ENCODE data around the gene PER1. TPM values are rescaled to one million over a fixed set of nuclear protein-coding genes. Genes with fewer than 3 reads are reported as not detected.
A peak's percentile ranks its signal among the peaks of the same experiment; 100 is the strongest.

Gene PER1
- total and polyA plus RNA-seq, 2 of the 13 experiments (the other 11 are each of a cell fraction or from before 2014, with no cell fraction given): 2.6 to 3.6 TPM

DNA sequence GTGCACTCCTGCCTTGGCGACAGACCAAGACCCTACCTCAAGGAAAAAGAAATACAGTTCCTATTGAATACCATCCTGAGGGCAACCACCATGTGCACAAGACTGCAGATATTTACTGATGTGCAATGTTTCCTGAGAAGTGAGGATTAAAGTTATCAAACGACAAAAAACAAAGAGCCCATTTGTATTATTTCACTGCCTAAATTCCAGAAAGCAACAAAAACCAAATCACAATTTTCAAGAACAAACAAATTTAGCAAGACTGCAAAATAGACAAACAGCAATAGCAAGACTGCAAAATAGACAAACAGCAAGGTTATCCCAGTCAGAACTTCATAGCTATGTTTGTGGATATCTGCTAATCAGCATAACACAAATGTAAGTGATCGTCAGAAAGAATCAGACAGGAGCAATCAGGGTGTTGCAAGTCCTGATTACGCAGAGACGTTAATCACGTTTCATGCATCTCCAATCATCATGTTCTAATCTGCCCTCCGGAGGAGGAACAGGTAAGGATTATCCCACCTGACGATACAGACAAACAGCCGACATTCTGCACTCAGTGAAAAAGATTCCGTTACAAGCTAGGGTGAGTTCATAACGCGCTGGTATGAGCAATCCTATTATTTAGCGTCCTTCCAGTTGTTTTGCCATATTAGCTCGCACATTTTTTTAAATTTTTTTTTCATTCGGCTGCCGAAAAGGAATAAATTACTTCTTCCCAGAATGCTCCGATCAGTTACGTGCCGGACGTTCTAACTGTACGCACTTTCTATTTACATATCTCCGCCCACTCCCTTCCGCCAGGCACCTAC is 21.1 kb upstream of the PER1 start (continued):
- peak; percentile 82; the same call in 1 of the 2 replicates for TF ChIP-seq ZNF788 (CRISPR knock-in tag; IDR thresholded peaks at IDR 0.05; ENCODE audit: borderline replicate concordance)
- TF ChIP-seq HOXA3 (CRISPR knock-in tag; IDR thresholded peaks at IDR 0.05): peak; percentile 91
- no peak for TF ChIP-seq CCAR2 (optimal IDR thresholded peaks at IDR 0.05; ENCODE audit: low read depth, low read length)
- TF ChIP-seq, protein P1, sequence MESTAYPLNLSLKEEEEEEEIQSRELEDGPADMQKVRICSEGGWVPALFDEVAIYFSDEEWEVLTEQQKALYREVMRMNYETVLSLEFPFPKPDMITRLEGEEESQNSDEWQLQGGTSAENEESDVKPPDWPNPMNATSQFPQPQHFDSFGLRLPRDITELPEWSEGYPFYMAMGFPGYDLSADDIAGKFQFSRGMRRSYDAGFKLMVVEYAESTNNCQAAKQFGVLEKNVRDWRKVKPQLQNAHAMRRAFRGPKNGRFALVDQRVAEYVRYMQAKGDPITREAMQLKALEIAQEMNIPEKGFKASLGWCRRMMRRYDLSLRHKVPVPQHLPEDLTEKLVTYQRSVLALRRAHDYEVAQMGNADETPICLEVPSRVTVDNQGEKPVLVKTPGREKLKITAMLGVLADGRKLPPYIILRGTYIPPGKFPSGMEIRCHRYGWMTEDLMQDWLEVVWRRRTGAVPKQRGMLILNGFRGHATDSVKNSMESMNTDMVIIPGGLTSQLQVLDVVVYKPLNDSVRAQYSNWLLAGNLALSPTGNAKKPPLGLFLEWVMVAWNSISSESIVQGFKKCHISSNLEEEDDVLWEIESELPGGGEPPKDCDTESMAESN (CRISPR knock-in tag; conservative IDR thresholded peaks at IDR 0.05): peak; percentile 89
- peak; percentile 29; the same call in 1 of the 2 replicates for TF ChIP-seq ZNF446 (CRISPR knock-in tag; IDR thresholded peaks at IDR 0.05)
- peak; percentile 44 for TF ChIP-seq ZFX (CRISPR knock-in tag; IDR thresholded peaks at IDR 0.05; ENCODE audit: low read depth)
- no peak for TF ChIP-seq IRF1 (CRISPR knock-in tag; IDR thresholded peaks at IDR 0.05; ENCODE audit: low read depth)
- TF ChIP-seq ZNF7 (CRISPR knock-in tag; IDR thresholded peaks at IDR 0.05): peak; percentile 78
- peak; percentile 84 for TF ChIP-seq FOSL2 (CRISPR knock-in tag; IDR thresholded peaks at IDR 0.05)
- TF ChIP-seq KLF12 (CRISPR knock-in tag; IDR thresholded peaks at IDR 0.05; ENCODE audit: borderline replicate concordance): peak; percentile 96
- peak; percentile 87 for TF ChIP-seq TBX3 (IDR thresholded peaks at IDR 0.05; ENCODE audit: borderline replicate concordance)
- TF ChIP-seq ZNF792 (CRISPR knock-in tag; IDR thresholded peaks at IDR 0.05): peak; percentile 99
- TF ChIP-seq BCLAF1 (IDR thresholded peaks at IDR 0.05): no peak
- no peak for TF ChIP-seq RARG (CRISPR knock-in tag; IDR thresholded peaks at IDR 0.05; ENCODE audit: low read depth)
- TF ChIP-seq FOXO1 (CRISPR knock-in tag; IDR thresholded peaks at IDR 0.05): peak; percentile 66
- TF ChIP-seq ZNF136 (CRISPR knock-in tag; IDR thresholded peaks at IDR 0.05; ENCODE audit: low read depth): peak; percentile 98; the same call in 1 of the 2 replicates
- peak; percentile 73 for TF ChIP-seq ZBTB2 (CRISPR knock-in tag; IDR thresholded peaks at IDR 0.05; ENCODE audit: low read depth)
- TF ChIP-seq CREBL2 (CRISPR knock-in tag; IDR thresholded peaks at IDR 0.05; ENCODE audit: borderline replicate concordance): peak; percentile 38; the same call in 1 of the 2 replicates
- TF ChIP-seq ZNF512 (CRISPR knock-in tag; IDR thresholded peaks at IDR 0.05): no peak
- TF ChIP-seq NR2C2 (CRISPR knock-in tag; IDR thresholded peaks at IDR 0.05; ENCODE audit: borderline replicate concordance): peak; percentile 53; the same call in 1 of the 2 replicates

All from HepG2 (cell line).